ENCODE data around the gene ZNHIT6.
"Not testable (repeated sequence)": the region's sequence is repeated elsewhere in the genome, so short reads cannot be mapped to it uniquely, and the experiment has no call there.

ZNHIT6 gene

DNA sequence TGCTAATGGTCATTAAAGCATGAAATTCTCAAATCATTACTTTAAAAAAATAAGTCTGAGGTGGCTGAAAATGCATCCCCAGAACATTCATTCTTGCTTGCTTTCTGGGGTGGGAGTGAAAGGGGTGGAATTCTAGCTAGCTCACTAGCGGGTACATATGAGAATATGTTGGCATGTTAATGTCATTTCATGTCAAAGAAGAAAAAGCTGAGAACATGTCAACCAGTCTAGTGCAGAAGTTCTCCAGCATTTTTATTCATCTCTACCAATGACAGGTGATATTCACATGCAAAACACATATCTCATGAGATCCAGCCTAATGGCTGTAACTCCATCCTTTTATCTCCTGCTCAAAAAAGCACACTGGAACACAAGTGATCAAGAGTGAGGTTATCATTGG lies 49.1 kb downstream of the ZNHIT6 start:
- no peak for DNase-seq (ENCODE audit: low spot score in 2 of 2)
- Mint-ChIP-seq H3K27me3 (no peaks in the 10 kb centered on the region), H3K9me3 (no peaks in the 10 kb centered on the region), H3K27ac (ENCODE audit: low read depth) (no peak overlapping the region), H3K4me3 (no peak overlapping the region), H3K36me3 (ENCODE audit: insufficient read depth) (peaks cover 24% of the 10 kb centered on the region), H3K4me1 (peaks cover 5% of the 10 kb centered on the region)
- no peak for ATAC-seq (replicated peaks; ENCODE audit: extremely low read depth, poor library complexity, severe bottlenecking)

DNA sequence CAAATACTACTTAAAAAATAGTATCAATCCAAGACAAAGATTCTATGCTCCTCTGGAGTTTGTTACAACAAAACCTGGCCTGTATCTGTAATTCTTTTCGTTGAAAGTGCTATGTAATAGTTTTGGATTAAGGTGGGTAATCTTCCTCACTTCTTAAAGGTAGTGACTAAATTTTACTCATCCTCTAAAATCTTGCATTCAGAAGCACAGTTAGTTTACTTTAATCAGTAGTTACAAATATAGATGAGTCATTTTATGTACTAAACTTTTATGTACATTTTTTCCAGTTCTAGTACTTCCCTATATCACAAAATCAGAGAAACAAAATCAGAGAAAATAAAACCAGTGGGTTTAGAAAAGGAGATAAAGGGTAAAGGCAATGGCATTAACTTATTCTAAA lies 51.3 kb downstream of the ZNHIT6 start:
- H3K4me3 Mint-ChIP-seq, result no peak overlapping the region
- H3K36me3 Mint-ChIP-seq (ENCODE audit: insufficient read depth), result peaks cover 34% of the 10 kb centered on the region
- DNase-seq (ENCODE audit: low spot score in 2 of 2) (no peak), ATAC-seq (replicated peaks; ENCODE audit: extremely low read depth, poor library complexity, severe bottlenecking) (no peak)
- no peak overlapping the region for H3K27ac Mint-ChIP-seq (ENCODE audit: low read depth)
- no peaks in the 10 kb centered on the region for H3K4me1 Mint-ChIP-seq
- H3K9me3 Mint-ChIP-seq, result no peaks in the 10 kb centered on the region
- H3K27me3 Mint-ChIP-seq, result no peaks in the 10 kb centered on the region

DNA sequence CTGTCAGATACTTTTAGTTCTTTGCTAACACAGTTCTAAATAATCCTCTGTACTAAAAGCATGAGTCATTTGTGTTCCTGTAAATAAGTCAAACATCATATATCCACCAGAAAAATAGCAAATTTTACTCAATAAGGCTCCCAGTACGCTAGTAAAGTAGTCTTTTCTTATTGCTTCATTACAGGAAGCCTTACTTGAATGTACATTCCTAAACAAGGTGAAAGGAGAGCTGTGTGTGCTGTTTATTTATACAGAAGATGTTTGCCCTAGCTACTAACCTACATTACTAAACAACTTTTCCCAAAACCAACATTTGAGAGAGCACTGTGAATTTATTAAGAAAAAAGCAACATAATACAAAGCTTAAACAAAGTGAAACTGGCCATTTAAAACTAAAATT lies 52.0 kb downstream of the ZNHIT6 start:
- H3K27ac Mint-ChIP-seq (ENCODE audit: low read depth), result no peak overlapping the region
- no peaks in the 10 kb centered on the region for H3K9me3 Mint-ChIP-seq
- H3K4me1 Mint-ChIP-seq, result no peaks in the 10 kb centered on the region
- H3K36me3 Mint-ChIP-seq (ENCODE audit: insufficient read depth), result peaks cover 34% of the 10 kb centered on the region
- no peak overlapping the region for H3K4me3 Mint-ChIP-seq
- no peaks in the 10 kb centered on the region for H3K27me3 Mint-ChIP-seq
- DNase-seq (ENCODE audit: low spot score in 2 of 2) (no peak), ATAC-seq (replicated peaks; ENCODE audit: extremely low read depth, poor library complexity, severe bottlenecking) (no peak)

DNA sequence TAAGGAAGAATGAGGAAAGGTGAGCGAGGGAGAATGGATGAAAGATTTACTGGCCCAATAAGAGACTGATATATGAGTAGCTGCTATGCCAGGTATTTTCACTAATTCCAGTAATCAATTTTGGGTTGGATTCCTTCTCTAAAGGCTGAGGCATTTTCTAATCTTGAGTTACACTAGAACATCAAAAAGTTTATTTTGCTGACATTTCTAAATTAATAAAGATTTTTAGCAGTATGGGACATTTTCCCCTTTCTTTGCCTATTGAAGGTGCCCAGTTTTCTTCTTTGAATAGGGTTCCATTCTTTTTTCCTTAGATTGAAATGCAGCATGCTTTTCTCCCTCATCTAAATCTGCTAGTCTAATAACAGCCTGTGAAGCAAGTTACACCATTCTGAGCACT lies 52.9 kb downstream of the ZNHIT6 start:
- H3K27me3 Mint-ChIP-seq, result no peaks in the 10 kb centered on the region
- DNase-seq (ENCODE audit: low spot score in 2 of 2) (no peak), ATAC-seq (replicated peaks; ENCODE audit: extremely low read depth, poor library complexity, severe bottlenecking) (no peak)
- H3K27ac Mint-ChIP-seq (ENCODE audit: low read depth), result no peak overlapping the region
- H3K4me3 Mint-ChIP-seq, result no peak overlapping the region
- peaks cover 2% of the 10 kb centered on the region for H3K4me1 Mint-ChIP-seq
- H3K9me3 Mint-ChIP-seq, result no peaks in the 10 kb centered on the region
- peaks cover 34% of the 10 kb centered on the region for H3K36me3 Mint-ChIP-seq (ENCODE audit: insufficient read depth)

DNA sequence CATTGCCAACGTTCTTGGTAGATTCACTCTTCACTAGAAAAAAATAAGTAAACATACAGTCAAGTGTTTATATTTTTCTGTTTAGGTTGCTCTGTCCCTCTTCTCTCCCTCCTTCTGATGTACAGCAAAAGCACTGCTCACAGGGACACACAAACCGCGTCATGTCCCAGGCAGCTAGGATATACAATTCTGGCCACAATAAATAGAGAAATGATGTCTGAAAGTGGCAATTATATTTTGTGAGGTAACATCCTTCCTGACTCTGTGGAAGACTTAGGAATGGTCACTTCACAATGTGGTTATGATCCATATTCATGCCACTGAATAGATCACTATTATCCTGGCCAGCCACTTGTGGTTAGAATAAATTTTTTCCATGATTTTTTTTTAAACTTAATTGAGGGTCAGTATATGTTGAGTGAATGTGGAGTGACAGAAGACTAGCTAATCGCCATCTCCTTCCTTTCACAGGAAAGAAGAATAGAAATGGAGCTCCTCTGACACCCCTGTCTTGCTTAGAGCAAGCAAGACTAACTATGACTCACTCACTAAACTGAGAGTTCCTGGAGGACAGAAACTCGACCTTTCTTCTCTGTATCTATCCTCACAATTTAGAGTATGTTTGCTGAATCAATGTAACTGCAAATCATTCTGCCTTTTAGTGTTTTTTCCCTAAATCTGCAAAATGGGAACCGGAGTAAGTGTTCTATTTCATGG lies 54.0 kb downstream of the ZNHIT6 start:
- Mint-ChIP-seq H3K4me3 (no peak overlapping the region), H3K4me1 (peaks cover 5% of the 10 kb centered on the region), H3K27ac (ENCODE audit: low read depth) (no peak overlapping the region), H3K27me3 (no peaks in the 10 kb centered on the region), H3K9me3 (no peaks in the 10 kb centered on the region), H3K36me3 (ENCODE audit: insufficient read depth) (peaks cover 32% of the 10 kb centered on the region)
- ATAC-seq (replicated peaks; ENCODE audit: extremely low read depth, poor library complexity, severe bottlenecking) (no peak), DNase-seq (ENCODE audit: low spot score in 2 of 2) (no peak)

- Mint-ChIP-seq H3K36me3 (ENCODE audit: insufficient read depth) (peaks cover 26% of the 10 kb centered on the region), H3K4me1 (peaks cover 5% of the 10 kb centered on the region), H3K27ac (ENCODE audit: low read depth) (no peak overlapping the region), H3K9me3 (no peaks in the 10 kb centered on the region), H3K27me3 (no peaks in the 10 kb centered on the region), H3K4me3 (no peak overlapping the region)
- ATAC-seq (replicated peaks; ENCODE audit: extremely low read depth, poor library complexity, severe bottlenecking), result no peak
- DNase-seq (ENCODE audit: low spot score in 2 of 2), result no peak
Observed at GRCh38 chr1:85652327-85652726, 55.9 kb downstream of the ZNHIT6 start.

GRCh38 chr1:85650645-85651044 lies 57.6 kb downstream of the ZNHIT6 start:
- Mint-ChIP-seq H3K27me3 (no peaks in the 10 kb centered on the region), H3K4me3 (no peak overlapping the region), H3K36me3 (ENCODE audit: insufficient read depth) (peaks cover 20% of the 10 kb centered on the region)

DNA sequence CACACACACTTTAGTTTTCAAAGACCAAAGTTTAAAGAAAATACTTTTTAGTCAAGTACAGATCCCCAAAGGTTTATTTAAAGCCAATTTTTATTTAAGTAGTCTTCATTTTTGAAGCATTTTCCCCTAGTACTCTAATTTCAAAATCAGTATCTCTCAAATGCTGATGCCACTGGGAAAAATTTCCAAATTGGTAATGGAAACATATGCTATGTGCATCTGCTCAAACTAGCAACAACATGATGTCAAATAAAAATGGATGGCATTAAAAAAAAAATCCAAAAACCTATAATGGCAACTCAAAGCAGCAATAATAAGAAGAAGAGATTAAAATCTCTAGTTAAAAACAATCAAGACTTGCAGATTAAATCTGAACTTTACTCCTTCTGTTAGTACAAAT lies 58.6 kb downstream of the ZNHIT6 start:
- Mint-ChIP-seq H3K36me3 (ENCODE audit: insufficient read depth) (peaks cover 17% of the 10 kb centered on the region), H3K9me3 (peaks cover 2% of the 10 kb centered on the region), H3K4me3 (no peak overlapping the region), H3K27ac (ENCODE audit: low read depth) (no peak overlapping the region), H3K4me1 (peaks cover 5% of the 10 kb centered on the region), H3K27me3 (no peaks in the 10 kb centered on the region)
- no peak for DNase-seq (ENCODE audit: low spot score in 2 of 2)
- ATAC-seq (replicated peaks; ENCODE audit: extremely low read depth, poor library complexity, severe bottlenecking), result no peak

More at GRCh38 chr1:85650645-85651044, 57.6 kb downstream of the ZNHIT6 start:
- no peak overlapping the region for H3K27ac Mint-ChIP-seq (ENCODE audit: low read depth)
- no peaks in the 10 kb centered on the region for H3K9me3 Mint-ChIP-seq
- H3K4me1 Mint-ChIP-seq, result peaks cover 5% of the 10 kb centered on the region
- ATAC-seq (replicated peaks; ENCODE audit: extremely low read depth, poor library complexity, severe bottlenecking) (no peak), DNase-seq (ENCODE audit: low spot score in 2 of 2) (no peak)

- peaks cover 30% of the 10 kb centered on the region for H3K9me3 Mint-ChIP-seq
- not testable (repeated sequence) for H3K4me3 Mint-ChIP-seq; DNase-seq (ENCODE audit: low spot score in 2 of 2); ATAC-seq (replicated peaks; ENCODE audit: extremely low read depth, poor library complexity, severe bottlenecking); H3K27me3 Mint-ChIP-seq; H3K27ac Mint-ChIP-seq (ENCODE audit: low read depth); H3K36me3 Mint-ChIP-seq (ENCODE audit: insufficient read depth); H3K4me1 Mint-ChIP-seq
Observed at GRCh38 chr1:85641598-85642556, 66.4 kb downstream of the ZNHIT6 start.

- not testable (repeated sequence) for DNase-seq (ENCODE audit: low spot score in 2 of 2); H3K4me1 Mint-ChIP-seq; H3K36me3 Mint-ChIP-seq (ENCODE audit: insufficient read depth); H3K27ac Mint-ChIP-seq (ENCODE audit: low read depth); ATAC-seq (replicated peaks; ENCODE audit: extremely low read depth, poor library complexity, severe bottlenecking); H3K4me3 Mint-ChIP-seq; H3K27me3 Mint-ChIP-seq
- H3K9me3 Mint-ChIP-seq, result peaks cover 30% of the 10 kb centered on the region
Observed at GRCh38 chr1:85639920-85640319, 68.3 kb downstream of the ZNHIT6 start.

DNA sequence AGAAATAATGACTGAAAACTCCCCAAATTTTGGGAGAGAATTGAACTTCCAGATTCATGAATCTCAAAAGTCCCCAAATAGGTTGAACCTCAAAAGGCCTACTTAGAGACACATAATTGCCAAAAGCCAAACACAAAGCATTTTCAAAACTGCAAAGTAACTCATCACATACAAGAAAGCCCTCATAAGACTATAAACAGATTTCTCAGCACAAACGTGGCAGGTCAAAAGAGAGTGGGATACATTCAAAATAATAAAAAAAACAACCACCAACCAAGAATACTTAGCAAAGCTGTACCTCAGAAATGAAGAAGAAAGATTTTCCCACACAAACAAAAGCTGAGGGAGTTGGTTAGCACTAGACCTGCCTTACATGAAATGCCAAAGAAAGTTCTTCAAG lies 69.8 kb downstream of the ZNHIT6 start:
- ATAC-seq (replicated peaks; ENCODE audit: extremely low read depth, poor library complexity, severe bottlenecking) (no peak), DNase-seq (ENCODE audit: low spot score in 2 of 2) (no peak)
- no peak overlapping the region for H3K4me3 Mint-ChIP-seq
- H3K4me1 Mint-ChIP-seq, result peaks cover 5% of the 10 kb centered on the region
- H3K27me3 Mint-ChIP-seq, result no peaks in the 10 kb centered on the region
- H3K27ac Mint-ChIP-seq (ENCODE audit: low read depth), result no peak overlapping the region
- peaks cover 2% of the 10 kb centered on the region for H3K36me3 Mint-ChIP-seq (ENCODE audit: insufficient read depth)
- H3K9me3 Mint-ChIP-seq, result peaks cover 25% of the 10 kb centered on the region

- Mint-ChIP-seq H3K27me3 (no peaks in the 10 kb centered on the region), H3K36me3 (ENCODE audit: insufficient read depth) (peaks cover 3% of the 10 kb centered on the region), H3K4me1 (no peaks in the 10 kb centered on the region), H3K27ac (ENCODE audit: low read depth) (no peak overlapping the region), H3K4me3 (no peak overlapping the region), H3K9me3 (peaks cover 11% of the 10 kb centered on the region)
- DNase-seq (ENCODE audit: low spot score in 2 of 2), result no peak
- no peak for ATAC-seq (replicated peaks; ENCODE audit: extremely low read depth, poor library complexity, severe bottlenecking)
Observed at GRCh38 chr1:85630493-85630892, 77.7 kb downstream of the ZNHIT6 start.

- H3K36me3 Mint-ChIP-seq (ENCODE audit: insufficient read depth), result peaks cover 3% of the 10 kb centered on the region
Observed at GRCh38 chr1:85629532-85629920, 78.7 kb downstream of the ZNHIT6 start.

More at GRCh38 chr1:85629532-85629920, 78.7 kb downstream of the ZNHIT6 start:
- Mint-ChIP-seq H3K27me3 (no peaks in the 10 kb centered on the region), H3K9me3 (peaks cover 11% of the 10 kb centered on the region), H3K4me1 (no peaks in the 10 kb centered on the region), H3K4me3 (no peak overlapping the region), H3K27ac (ENCODE audit: low read depth) (no peak overlapping the region)
- DNase-seq (ENCODE audit: low spot score in 2 of 2) (no peak), ATAC-seq (replicated peaks; ENCODE audit: extremely low read depth, poor library complexity, severe bottlenecking) (no peak)
